Adrenal gland (tissue), 19 donors: ENCODE data around the gene CYB5R4. TPM values are rescaled to one million over a fixed set of nuclear protein-coding genes. Genes with fewer than 3 reads are reported as not detected.

Experiments
- DNase-seq, 7 donors: peaks; one replicate each; pipeline ENCODE4 v3.0.0-alpha.2; 2019 to 2020
- H3K27ac ChIP-seq, 5 donors: fragments of 200-600 bp; sonication (generic) in 4 of 5; 1 replicate in 3 of 5; 2 replicates in 2 of 5; pipeline versions ENCODE4 v1.5.1 to v1.8.0; 2016 to 2020; ENCODE audit warnings: mild to moderate bottlenecking in 1 of 5
- H3K27me3 ChIP-seq: fragments of 200-600 bp; 2 replicates; pipeline ENCODE4 v1.8.0; 2021
- H3K36me3 ChIP-seq, 2 donors: fragments of 200-600 bp; replicated peaks in 1 of 2; 1 replicate in 1 of 2; 2 replicates in 1 of 2; pipeline versions ENCODE4 v1.5.1 to v1.8.0; 2018 to 2022
- H3K4me1 ChIP-seq, 2 donors: fragments of 200-600 bp; replicated peaks in 1 of 2; 1 replicate in 1 of 2; 2 replicates in 1 of 2; pipeline versions ENCODE4 v1.5.1 to v1.8.0; 2018 to 2021
- H3K4me3 ChIP-seq, 4 donors: fragments of 200-600 bp; sonication (generic) in 3 of 4; one replicate each; pipeline ENCODE4 v1.5.1; 2016 to 2018
- H3K9me3 ChIP-seq, 3 donors: fragments of 200-600 bp; sonication (generic) in 1 of 3; replicated peaks in 1 of 3; 1 replicate in 2 of 3; 2 replicates in 1 of 3; pipeline versions ENCODE4 v1.5.1 to v1.8.0; 2016 to 2021
- POLR2A ChIP-seq, 2 donors: fragments of 450-650 bp; IDR thresholded peaks; one replicate each; pipeline ENCODE4 v1.6.1; 2017; ENCODE audit warnings: antibody characterized with exemption in 2 of 2, mild to moderate bottlenecking in 2 of 2, moderate library complexity in 1 of 2
- WGBS, 4 donors: extraction: QIAGEN DNeasy Blood & Tissue Kit in 2 of 4; methylation state at CpG; one replicate each; pipeline versions ENCODE4 v1.1.5 to v1.1.7; 2013 to 2017; 5-methylcytosine and 5-hydroxymethylcytosine counted together
- intact Hi-C, 2 donors: fragments of 100-400 bp; cut with DNase I; formaldehyde crosslinking; loops; one replicate each; pipeline versions ENCODE4 v1.14.1 to v1.15.0; 2022 to 2023
- long read RNA-seq, 10 donors: library from polyadenylated mRNA in 3 of 10; unstranded in 2 of 10; stranded (forward) in 1 of 10; transcript quantifications; one replicate each; pipeline ENCODE4 v2.0.0 and lab custom pipeline, GENCODE V29; 2021 to 2026
- polyA plus RNA-seq, 3 donors: library from polyadenylated mRNA; stranded (reverse); fragments of 200-250 nt in 2 of 3; fragments of 350-450 nt in 1 of 3; fragmentation: Illumina TruSeq in 1 of 3; extraction: RNeasy Lipid Tissue Mini Kit (QIAGEN cat#74804) in 1 of 3; gene quantifications; one replicate each; pipeline ENCODE4 v1.2.3, GENCODE V29; 2013 to 2014
- total RNA-seq, 9 donors: library from RNA; depleted of rRNA in 4 of 9; stranded (reverse); fragments of >200 nt in 4 of 9; fragments of 120-200 nt in 1 of 9; fragmentation: NEBNext Ultra II Directional in 1 of 9; extraction: Animal tissue kit (Norgen Biotek cat#: 25700) in 1 of 9; gene quantifications; one replicate each; pipeline versions ENCODE4 v1.1.0 to v1.2.4, GENCODE V29; 2013 to 2023
- TF ChIP-seq, protein P1 (sequence below), 6 experiments: fragments of 450-650 bp in 4 of 6; fragments of 200-600 bp in 2 of 6; sonication (generic) in 1 of 6; IDR thresholded peaks; 1 replicate in 5 of 6; 2 replicates in 1 of 6; pipeline versions ENCODE4 v1.5.1 to v1.8.0; 2016 to 2021; ENCODE audit warnings: antibody characterized with exemption in 6 of 6, mild to moderate bottlenecking in 2 of 6, moderate library complexity in 1 of 6
- donor health status: healthy with polysubstance abuse.
- donor health status: Bipolar disorder and iron deficiency.
- donor health status: DM: yes; HTN: yes; CAD: no.
- donor health status: DM: no; HTN: no; CAD: no.
- donor health status: DM: no; HTN: no; CAD: no.
- donor health status: DM: yes; HTN: yes; CAD: no.

Gene CYB5R4, protein sequence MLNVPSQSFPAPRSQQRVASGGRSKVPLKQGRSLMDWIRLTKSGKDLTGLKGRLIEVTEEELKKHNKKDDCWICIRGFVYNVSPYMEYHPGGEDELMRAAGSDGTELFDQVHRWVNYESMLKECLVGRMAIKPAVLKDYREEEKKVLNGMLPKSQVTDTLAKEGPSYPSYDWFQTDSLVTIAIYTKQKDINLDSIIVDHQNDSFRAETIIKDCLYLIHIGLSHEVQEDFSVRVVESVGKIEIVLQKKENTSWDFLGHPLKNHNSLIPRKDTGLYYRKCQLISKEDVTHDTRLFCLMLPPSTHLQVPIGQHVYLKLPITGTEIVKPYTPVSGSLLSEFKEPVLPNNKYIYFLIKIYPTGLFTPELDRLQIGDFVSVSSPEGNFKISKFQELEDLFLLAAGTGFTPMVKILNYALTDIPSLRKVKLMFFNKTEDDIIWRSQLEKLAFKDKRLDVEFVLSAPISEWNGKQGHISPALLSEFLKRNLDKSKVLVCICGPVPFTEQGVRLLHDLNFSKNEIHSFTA
- total RNA-seq: 10 to 100 TPM in 6 of 9 donors, 1 to 10 TPM in 3; 6.2 to 22.0 (median 11.9) TPM
- 10 to 100 TPM in 1 of 3 donors, 1 to 10 TPM in 2; 1.3 to 12.4 (median 2.9) TPM for polyA plus RNA-seq
- long read RNA-seq, donor 1, full-length matches to known transcripts: 5 of 5 reads
- long read RNA-seq, donor 1, partial matches to known transcripts: 0 of 5 reads
- long read RNA-seq, donor 1, other reads (novel, unspliced or antisense): 0 of 5 reads
- long read RNA-seq, donor 2, full-length matches to known transcripts: 2 of 2 reads
- long read RNA-seq, donor 2, partial matches to known transcripts: 0 of 2 reads
- long read RNA-seq, donor 2, other reads (novel, unspliced or antisense): 0 of 2 reads
- long read RNA-seq, donor 3, full-length matches to known transcripts: 1 of 1 reads
- long read RNA-seq, donor 3, partial matches to known transcripts: 0 of 1 reads
- long read RNA-seq, donor 3, other reads (novel, unspliced or antisense): 0 of 1 reads
- long read RNA-seq, donor 4, full-length matches to known transcripts: 11 of 11 reads
- long read RNA-seq, donor 4, partial matches to known transcripts: 0 of 11 reads
- long read RNA-seq, donor 4, other reads (novel, unspliced or antisense): 0 of 11 reads
- long read RNA-seq, donor 5, full-length matches to known transcripts: 36 of 45 reads
- long read RNA-seq, donor 5, partial matches to known transcripts: 1 of 45 reads
- long read RNA-seq, donor 5, other reads (novel, unspliced or antisense): 8 of 45 reads
- long read RNA-seq, donor 6, full-length matches to known transcripts: 11 of 15 reads
- long read RNA-seq, donor 6, partial matches to known transcripts: 2 of 15 reads
- long read RNA-seq, donor 6, other reads (novel, unspliced or antisense): 2 of 15 reads
- long read RNA-seq, donor 7: 0 reads
- long read RNA-seq, donor 8, full-length matches to known transcripts: 2 of 2 reads
- long read RNA-seq, donor 8, partial matches to known transcripts: 0 of 2 reads
- long read RNA-seq, donor 8, other reads (novel, unspliced or antisense): 0 of 2 reads
- long read RNA-seq, donor 9, full-length matches to known transcripts: 2 of 2 reads
- long read RNA-seq, donor 9, partial matches to known transcripts: 0 of 2 reads
- long read RNA-seq, donor 9, other reads (novel, unspliced or antisense): 0 of 2 reads
- long read RNA-seq, donor 10, full-length matches to known transcripts: 1 of 1 reads
- long read RNA-seq, donor 10, partial matches to known transcripts: 0 of 1 reads
- long read RNA-seq, donor 10, other reads (novel, unspliced or antisense): 0 of 1 reads

DNA sequence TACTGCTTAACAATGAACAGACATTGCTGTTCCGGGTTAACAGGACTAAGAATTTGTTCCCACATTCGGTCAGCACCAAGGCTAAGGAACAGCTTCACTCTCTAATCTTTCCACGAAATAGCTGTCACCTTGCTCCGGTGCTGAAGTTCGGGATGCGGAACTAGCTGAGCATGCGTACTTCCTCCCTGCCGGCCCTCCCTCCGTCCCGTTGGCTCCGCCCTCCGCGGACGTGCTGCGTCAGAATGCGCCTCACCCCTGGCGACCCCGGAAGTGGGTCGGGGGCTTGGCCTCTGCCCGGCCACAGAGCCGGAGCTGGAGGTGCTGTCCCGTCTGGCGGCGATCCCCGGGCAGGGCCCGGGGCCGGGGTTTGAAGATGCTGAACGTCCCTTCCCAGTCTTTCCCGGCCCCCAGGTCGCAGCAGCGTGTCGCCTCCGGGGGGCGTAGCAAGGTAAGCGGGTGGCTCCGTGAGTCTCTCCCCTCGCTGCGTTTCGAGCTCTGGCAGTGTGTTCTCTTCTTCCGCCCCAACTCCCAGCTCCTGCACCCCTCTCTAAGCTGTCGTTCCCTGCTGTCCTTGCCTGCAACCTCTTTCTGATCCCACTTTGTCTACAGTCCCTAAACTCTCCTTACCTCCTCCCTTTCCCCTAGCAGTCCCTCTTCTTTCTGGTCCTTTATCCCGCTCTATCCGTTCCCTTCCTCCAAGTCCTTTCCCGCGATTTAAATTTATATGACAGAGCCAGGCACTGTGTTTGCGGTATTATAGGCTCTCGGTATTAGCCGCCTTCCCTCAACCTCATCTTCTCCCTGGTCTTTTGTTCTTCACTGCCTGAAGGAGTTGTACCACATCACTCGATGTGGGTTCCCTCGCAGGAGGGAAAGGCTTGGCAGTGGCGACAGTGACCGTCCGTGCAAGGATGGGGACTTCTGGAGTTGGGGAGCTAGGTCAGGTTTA is at the start of gene CYB5R4:
TSS of gene CYB5R4 (plus strand) at position 280 of the 949 bp plus-strand sequence. CDS start at position 374, 94 bp downstream.
- Histone ChIP-seq H3K27ac (peak within 1 kb of the TSS in 4 of 5 donors; percentile 53 to 88 (median 82)), H3K36me3 (peaks cover 0 to 5% of the 10 kb centered on the region in 2 donors), H3K4me3 (peak within 1 kb of the TSS; percentile 41 to 88 (median 57)), H3K9me3 (no peaks in the 10 kb centered on the region), H3K4me1 (peaks cover 6 to 18% of the 10 kb centered on the region in 2 donors), H3K27me3 (peaks cover 8% of the 10 kb centered on the region)
- intact Hi-C loops: no loop called here
- DNase-seq: peak; percentile 95 to 97 (median 95)
- TF ChIP-seq, protein P1, sequence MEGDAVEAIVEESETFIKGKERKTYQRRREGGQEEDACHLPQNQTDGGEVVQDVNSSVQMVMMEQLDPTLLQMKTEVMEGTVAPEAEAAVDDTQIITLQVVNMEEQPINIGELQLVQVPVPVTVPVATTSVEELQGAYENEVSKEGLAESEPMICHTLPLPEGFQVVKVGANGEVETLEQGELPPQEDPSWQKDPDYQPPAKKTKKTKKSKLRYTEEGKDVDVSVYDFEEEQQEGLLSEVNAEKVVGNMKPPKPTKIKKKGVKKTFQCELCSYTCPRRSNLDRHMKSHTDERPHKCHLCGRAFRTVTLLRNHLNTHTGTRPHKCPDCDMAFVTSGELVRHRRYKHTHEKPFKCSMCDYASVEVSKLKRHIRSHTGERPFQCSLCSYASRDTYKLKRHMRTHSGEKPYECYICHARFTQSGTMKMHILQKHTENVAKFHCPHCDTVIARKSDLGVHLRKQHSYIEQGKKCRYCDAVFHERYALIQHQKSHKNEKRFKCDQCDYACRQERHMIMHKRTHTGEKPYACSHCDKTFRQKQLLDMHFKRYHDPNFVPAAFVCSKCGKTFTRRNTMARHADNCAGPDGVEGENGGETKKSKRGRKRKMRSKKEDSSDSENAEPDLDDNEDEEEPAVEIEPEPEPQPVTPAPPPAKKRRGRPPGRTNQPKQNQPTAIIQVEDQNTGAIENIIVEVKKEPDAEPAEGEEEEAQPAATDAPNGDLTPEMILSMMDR (IDR thresholded peaks at IDR 0.05): peak in 5 of 6 experiments; percentile 31 to 51 (median 37)
- TF ChIP-seq POLR2A (IDR thresholded peaks at IDR 0.05): peak; percentile 83 to 89
- WGBS, 4 donors: 0 to 1% (median 0%) methylated on average over 37 to 53 of the region's 53 CpGs

DNA sequence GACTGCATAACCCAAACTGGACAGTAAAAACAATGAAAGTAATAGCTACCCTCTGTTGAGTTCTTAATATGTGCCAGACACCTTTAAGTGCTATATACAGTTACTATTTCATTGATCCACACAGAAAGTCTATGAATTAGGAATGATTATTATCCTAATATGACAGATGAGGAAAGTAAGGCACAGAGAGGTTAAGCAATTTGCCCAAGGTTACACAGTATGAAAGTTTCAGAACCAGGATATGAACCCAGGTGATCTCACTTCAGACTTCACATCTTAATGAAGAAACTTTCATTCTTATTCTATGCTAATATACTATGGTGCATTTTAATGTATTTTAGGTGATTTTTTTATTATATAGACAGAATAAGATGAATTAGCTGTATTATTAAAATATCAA is 46.9 kb upstream of the CYB5R4 start:
- Histone ChIP-seq H3K4me3 (no peak overlapping the region), H3K27ac (no peak overlapping the region), H3K36me3 (no peaks in the 10 kb centered on the region), H3K4me1 (no peaks in the 10 kb centered on the region), H3K9me3 (no peaks in the 10 kb centered on the region), H3K27me3 (no peaks in the 10 kb centered on the region)
- TF ChIP-seq, protein P1 (IDR thresholded peaks at IDR 0.05): no peak
- no peak for DNase-seq
- intact Hi-C loops: no loop called here

DNA sequence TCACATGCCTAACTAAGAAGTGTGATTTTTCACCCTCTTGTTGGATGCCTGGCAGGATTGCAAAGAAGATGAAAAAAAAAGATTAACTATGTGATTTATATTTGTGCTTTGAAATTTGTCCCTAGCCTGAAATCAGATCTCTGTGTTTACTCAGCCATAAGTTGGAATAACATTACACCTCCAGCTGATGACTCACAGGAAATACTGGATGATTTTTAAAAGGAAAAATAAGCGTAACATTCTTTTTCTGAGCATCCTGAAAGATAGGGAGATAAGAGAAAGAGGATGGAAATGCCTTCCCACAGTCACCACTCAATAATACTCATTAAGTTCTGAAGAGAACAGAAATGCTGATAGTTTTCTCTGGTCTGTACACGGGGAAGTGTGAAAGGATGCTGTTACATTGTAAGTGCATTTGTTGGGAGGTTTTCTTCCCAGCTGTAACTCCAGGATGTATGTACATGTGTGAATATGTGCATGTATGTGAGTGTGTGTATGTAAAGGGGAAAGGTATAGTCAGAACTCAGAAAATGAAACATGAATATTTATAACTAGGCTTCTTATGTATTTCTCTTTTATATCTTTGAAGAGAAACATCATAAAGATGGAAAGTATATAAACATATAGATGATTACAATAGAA is 43.7 kb upstream of the CYB5R4 start:
- Histone ChIP-seq H3K4me3 (no peak overlapping the region), H3K27me3 (no peaks in the 10 kb centered on the region), H3K4me1 (no peaks in the 10 kb centered on the region), H3K9me3 (no peaks in the 10 kb centered on the region), H3K27ac (no peak overlapping the region), H3K36me3 (no peaks in the 10 kb centered on the region)
- intact Hi-C loops: no loop called here
- DNase-seq: no peak
- TF ChIP-seq POLR2A (IDR thresholded peaks at IDR 0.05): no peak
- TF ChIP-seq, protein P1 (IDR thresholded peaks at IDR 0.05): no peak
- 14 to 28% (median 16%) methylated on average over 2 of the region's 2 CpGs for WGBS, 4 donors
